ENCODE results near the gene NDUFB4.
A peak's percentile ranks its signal among the peaks of the same experiment; 100 is the strongest.

The NDUFB4 gene

DNA sequence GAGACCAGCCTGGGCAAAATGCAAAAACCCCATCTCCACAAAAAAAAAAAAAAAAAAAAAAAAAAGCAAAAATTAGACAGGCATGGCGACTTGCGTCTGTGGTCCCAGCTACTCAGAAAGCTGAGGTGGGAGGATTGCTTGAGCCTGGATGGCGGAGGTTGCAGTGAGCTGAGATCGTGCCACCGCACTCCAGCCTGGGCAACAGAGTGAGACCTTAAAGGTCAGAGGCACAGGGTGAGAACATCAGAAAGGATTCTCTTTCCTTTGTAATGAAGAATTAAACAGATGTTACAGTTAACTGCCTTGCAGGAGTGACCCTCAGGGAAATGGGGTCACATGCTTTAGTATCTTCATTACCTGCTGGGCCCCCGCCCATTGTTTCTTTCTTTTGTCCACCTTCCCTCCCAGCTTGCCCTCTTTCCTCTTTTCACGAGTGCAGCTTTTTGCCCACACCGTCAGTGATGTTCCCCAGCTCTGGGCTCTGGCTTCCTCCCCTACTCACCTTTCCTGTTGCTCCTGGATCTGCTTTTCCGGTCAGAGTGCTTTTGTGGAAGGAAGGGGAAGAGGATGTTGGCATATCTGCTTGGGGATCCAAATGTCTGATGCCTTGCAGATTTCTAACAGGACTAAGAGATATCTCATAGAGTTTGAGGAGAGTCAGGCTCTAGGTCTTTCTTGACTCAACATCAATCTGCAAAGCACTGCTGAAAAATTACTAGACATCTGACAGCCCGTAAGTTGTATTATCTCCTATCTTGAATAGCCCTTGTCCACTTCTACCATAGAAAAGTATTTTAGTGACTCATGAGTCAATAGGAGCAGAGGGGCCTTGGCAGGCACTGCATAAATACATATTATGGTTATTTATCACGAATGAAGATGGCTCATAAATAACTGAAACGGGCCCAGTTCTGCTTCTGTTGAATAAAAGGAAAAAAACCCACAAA, 35.6 kb upstream of the NDUFB4 start:
- peaks cover 34% of the 10 kb centered on the region for H3K4me1 ChIP-seq (ENCODE audit: control insufficient read depth, insufficient read depth, low read length)
- no peak overlapping the region for H3K4me3 ChIP-seq (ENCODE audit: low read length in 2 of 2)
- no peaks in the 10 kb centered on the region for H3K9me3 ChIP-seq (ENCODE audit: control insufficient read depth in 2 of 2, low read length in 2 of 2)
- peak overlapping the region; percentile 24 for H3K27ac ChIP-seq (ENCODE audit: low read length)
- no peaks in the 10 kb centered on the region for H3K27me3 ChIP-seq (ENCODE audit: control insufficient read depth in 1 of 2, insufficient read depth in 2 of 2, low read length in 2 of 2)
- H3K36me3 ChIP-seq (ENCODE audit: control insufficient read depth in 2 of 2, insufficient read depth in 2 of 2, low read length in 2 of 2) = no peaks in the 10 kb centered on the region
- no peak overlapping the region for H3K9ac ChIP-seq (ENCODE audit: low read length in 2 of 2)

GRCh38 chr3:120561251-120562045, 34.7 kb upstream of the NDUFB4 start:
- Histone ChIP-seq H3K36me3 (ENCODE audit: control insufficient read depth in 2 of 2, insufficient read depth in 2 of 2, low read length in 2 of 2) (no peaks in the 10 kb centered on the region), H3K9me3 (ENCODE audit: control insufficient read depth in 2 of 2, low read length in 2 of 2) (no peaks in the 10 kb centered on the region), H3K27ac (ENCODE audit: low read length) (no peak overlapping the region), H3K9ac (ENCODE audit: low read length in 2 of 2) (no peak overlapping the region), H3K4me3 (ENCODE audit: low read length in 2 of 2) (no peak overlapping the region), H3K4me1 (ENCODE audit: control insufficient read depth, insufficient read depth, low read length) (peaks cover 27% of the 10 kb centered on the region), H3K27me3 (ENCODE audit: control insufficient read depth in 1 of 2, insufficient read depth in 2 of 2, low read length in 2 of 2) (no peaks in the 10 kb centered on the region)

DNA sequence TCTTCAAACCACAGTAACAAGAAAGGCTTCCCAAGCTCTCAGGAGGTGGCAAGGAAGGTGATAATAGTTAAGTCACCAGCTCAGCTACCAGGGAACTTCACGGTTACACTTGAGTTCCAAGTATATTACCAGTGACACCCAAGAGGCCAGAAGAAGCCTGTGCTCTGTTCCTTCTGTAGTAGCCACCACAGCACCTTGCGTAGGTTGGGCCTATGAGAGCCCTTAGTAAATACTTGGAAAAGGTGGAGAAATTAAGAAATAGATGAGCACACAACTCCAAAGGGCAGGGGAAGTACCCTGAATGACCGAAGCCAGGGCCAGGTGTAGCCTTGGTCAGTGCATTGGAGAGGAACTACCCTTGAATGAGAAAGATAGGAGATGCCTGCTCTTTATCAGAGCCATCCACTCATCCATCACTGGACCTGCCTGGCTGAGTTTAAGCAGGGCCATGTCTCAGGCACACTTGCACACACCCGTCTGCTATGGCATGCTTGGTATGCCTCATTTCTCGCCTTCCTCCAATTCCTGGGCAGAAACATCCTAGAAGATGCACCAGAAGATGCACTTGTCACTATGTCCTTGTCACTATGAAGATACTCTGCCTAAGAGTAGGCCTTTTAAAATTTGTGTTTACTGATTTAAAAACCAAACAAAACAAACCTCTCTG, 32.6 kb upstream of the NDUFB4 start:
- H3K9ac ChIP-seq (ENCODE audit: low read length in 2 of 2) = peak overlapping the region in 1 of 2 donors; percentile 14

DNA sequence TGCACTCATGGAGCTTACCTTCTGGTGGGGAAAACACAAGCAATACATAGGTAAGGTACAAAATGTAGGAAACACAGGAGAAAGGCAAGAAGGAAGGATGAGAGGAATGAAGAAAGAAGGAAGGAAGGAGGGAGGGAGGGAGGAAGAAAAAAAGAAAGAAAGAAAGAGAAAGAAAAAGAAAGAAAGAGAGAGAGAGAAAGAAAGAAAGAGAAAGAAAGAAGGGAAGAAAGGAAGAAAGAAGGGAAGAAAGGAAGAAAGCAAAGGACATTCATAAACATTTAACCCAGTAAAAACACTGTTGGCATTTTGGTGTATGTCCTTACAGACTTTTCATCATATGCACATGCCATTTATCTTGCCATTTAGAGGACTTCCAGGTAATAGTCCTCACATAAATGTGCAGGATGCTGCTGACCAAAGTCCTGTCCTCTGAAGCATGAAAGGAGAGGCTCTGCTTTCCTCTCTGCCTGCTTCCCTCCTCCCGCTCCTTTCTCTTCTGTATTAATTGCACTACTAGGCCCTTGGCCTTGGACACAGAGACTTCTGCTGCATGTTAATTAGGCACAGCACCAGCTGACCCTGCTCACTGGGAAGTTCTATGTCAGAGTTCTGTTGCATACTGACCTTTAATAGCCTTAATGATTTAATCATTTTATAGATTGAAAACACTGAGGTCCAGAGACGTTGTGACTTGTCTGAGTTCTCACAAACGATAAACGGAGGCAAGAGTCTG, 29.7 kb upstream of the NDUFB4 start:
- Histone ChIP-seq H3K27me3 (ENCODE audit: control insufficient read depth in 1 of 2, insufficient read depth in 2 of 2, low read length in 2 of 2) (no peaks in the 10 kb centered on the region), H3K36me3 (ENCODE audit: control insufficient read depth in 2 of 2, insufficient read depth in 2 of 2, low read length in 2 of 2) (no peaks in the 10 kb centered on the region), H3K27ac (ENCODE audit: low read length) (no peak overlapping the region), H3K9me3 (ENCODE audit: control insufficient read depth in 2 of 2, low read length in 2 of 2) (no peaks in the 10 kb centered on the region), H3K9ac (ENCODE audit: low read length in 2 of 2) (peak overlapping the region; percentile 35 to 43), H3K4me3 (ENCODE audit: low read length in 2 of 2) (peak overlapping the region in 1 of 2 donors; percentile 48), H3K4me1 (ENCODE audit: control insufficient read depth, insufficient read depth, low read length) (peaks cover 18% of the 10 kb centered on the region)

More for the DNA sequence above, 32.6 kb upstream of the NDUFB4 start:
- Histone ChIP-seq H3K27me3 (ENCODE audit: control insufficient read depth in 1 of 2, insufficient read depth in 2 of 2, low read length in 2 of 2) (no peaks in the 10 kb centered on the region), H3K4me1 (ENCODE audit: control insufficient read depth, insufficient read depth, low read length) (peaks cover 22% of the 10 kb centered on the region), H3K9me3 (ENCODE audit: control insufficient read depth in 2 of 2, low read length in 2 of 2) (no peaks in the 10 kb centered on the region), H3K27ac (ENCODE audit: low read length) (no peak overlapping the region), H3K4me3 (ENCODE audit: low read length in 2 of 2) (no peak overlapping the region), H3K36me3 (ENCODE audit: control insufficient read depth in 2 of 2, insufficient read depth in 2 of 2, low read length in 2 of 2) (no peaks in the 10 kb centered on the region)

DNA sequence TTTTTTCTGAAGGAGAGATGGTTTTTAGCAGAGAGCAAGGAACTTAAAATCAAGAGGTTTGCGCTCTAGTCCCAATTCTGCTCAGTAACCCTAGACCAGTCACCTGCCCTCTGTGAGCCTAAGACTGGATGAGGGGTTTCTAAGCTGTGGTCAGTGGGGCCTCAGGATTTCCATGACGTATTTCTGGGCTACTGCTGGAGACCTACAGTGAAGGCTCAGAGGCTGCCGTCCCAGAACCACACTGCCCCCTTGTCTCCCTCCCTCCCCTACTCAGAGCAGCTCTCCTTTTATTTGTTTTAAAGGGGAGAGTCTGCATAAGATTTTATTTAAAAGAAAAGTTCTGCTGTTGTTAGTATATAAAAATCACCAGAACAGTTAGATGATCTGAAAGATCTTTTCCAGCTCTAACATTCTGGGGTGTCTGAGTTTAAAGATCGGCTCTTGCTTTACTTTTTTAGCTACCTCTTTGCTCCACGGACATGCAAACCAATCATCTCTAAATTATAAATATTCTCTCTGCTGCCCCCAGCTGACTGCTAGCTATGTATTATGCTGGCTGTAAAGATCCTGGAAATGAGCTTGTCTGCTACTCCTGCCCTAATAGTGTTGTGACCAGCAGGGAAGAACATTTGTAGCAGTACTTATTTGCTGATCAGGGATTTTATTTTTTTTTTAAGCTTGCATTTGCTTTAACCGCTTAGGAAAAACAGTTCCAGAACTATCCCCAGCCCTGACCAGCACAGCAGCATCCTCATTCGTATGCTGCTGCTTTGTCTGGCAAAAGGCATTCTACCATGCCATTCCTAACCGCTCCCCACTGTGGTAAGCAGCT, 28.6 kb upstream of the NDUFB4 start:
- Histone ChIP-seq H3K4me1 (ENCODE audit: control insufficient read depth, insufficient read depth, low read length) (peaks cover 18% of the 10 kb centered on the region), H3K9me3 (ENCODE audit: control insufficient read depth in 2 of 2, low read length in 2 of 2) (no peaks in the 10 kb centered on the region), H3K9ac (ENCODE audit: low read length in 2 of 2) (peak overlapping the region; percentile 56 to 64), H3K4me3 (ENCODE audit: low read length in 2 of 2) (peak overlapping the region; percentile 38 to 48), H3K36me3 (ENCODE audit: control insufficient read depth in 2 of 2, insufficient read depth in 2 of 2, low read length in 2 of 2) (no peaks in the 10 kb centered on the region), H3K27ac (ENCODE audit: low read length) (peak overlapping the region; percentile 20), H3K27me3 (ENCODE audit: control insufficient read depth in 1 of 2, insufficient read depth in 2 of 2, low read length in 2 of 2) (no peaks in the 10 kb centered on the region)

- no peaks in the 10 kb centered on the region for H3K27me3 ChIP-seq (ENCODE audit: control insufficient read depth in 1 of 2, insufficient read depth in 2 of 2, low read length in 2 of 2)
- H3K4me1 ChIP-seq (ENCODE audit: control insufficient read depth, insufficient read depth, low read length) = peaks cover 18% of the 10 kb centered on the region
- H3K27ac ChIP-seq (ENCODE audit: low read length) = peak overlapping the region; percentile 13
- H3K9ac ChIP-seq (ENCODE audit: low read length in 2 of 2) = peak overlapping the region in 1 of 2 donors; percentile 8
- H3K9me3 ChIP-seq (ENCODE audit: control insufficient read depth in 2 of 2, low read length in 2 of 2) = no peaks in the 10 kb centered on the region
- no peaks in the 10 kb centered on the region for H3K36me3 ChIP-seq (ENCODE audit: control insufficient read depth in 2 of 2, insufficient read depth in 2 of 2, low read length in 2 of 2)
- H3K4me3 ChIP-seq (ENCODE audit: low read length in 2 of 2) = no peak overlapping the region
Measured at GRCh38 chr3:120568202-120568531, 28.0 kb upstream of the NDUFB4 start.

DNA sequence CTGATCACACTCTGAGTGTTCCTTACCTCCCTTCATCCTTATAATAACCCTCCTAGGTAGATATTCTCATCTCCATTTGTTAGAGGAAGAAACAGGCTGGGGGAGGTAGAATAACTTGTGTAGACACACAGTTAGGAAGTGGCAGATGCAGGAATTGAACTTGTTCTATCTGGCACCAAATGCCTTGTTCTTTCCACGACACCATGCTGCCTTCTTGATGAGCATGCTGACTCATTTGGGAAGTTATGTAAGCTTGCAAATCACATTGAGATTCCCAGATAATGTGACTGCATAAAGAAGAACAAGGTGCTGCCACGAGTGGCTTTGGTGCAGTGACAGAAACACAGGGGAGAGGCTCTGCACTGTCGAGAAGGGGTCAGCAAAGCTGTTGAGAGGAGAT, 27.5 kb upstream of the NDUFB4 start:
- Histone ChIP-seq H3K4me1 (ENCODE audit: control insufficient read depth, insufficient read depth, low read length) (peaks cover 18% of the 10 kb centered on the region), H3K4me3 (ENCODE audit: low read length in 2 of 2) (no peak overlapping the region), H3K27ac (ENCODE audit: low read length) (no peak overlapping the region), H3K9me3 (ENCODE audit: control insufficient read depth in 2 of 2, low read length in 2 of 2) (no peaks in the 10 kb centered on the region), H3K9ac (ENCODE audit: low read length in 2 of 2) (no peak overlapping the region), H3K36me3 (ENCODE audit: control insufficient read depth in 2 of 2, insufficient read depth in 2 of 2, low read length in 2 of 2) (no peaks in the 10 kb centered on the region), H3K27me3 (ENCODE audit: control insufficient read depth in 1 of 2, insufficient read depth in 2 of 2, low read length in 2 of 2) (no peaks in the 10 kb centered on the region)

DNA sequence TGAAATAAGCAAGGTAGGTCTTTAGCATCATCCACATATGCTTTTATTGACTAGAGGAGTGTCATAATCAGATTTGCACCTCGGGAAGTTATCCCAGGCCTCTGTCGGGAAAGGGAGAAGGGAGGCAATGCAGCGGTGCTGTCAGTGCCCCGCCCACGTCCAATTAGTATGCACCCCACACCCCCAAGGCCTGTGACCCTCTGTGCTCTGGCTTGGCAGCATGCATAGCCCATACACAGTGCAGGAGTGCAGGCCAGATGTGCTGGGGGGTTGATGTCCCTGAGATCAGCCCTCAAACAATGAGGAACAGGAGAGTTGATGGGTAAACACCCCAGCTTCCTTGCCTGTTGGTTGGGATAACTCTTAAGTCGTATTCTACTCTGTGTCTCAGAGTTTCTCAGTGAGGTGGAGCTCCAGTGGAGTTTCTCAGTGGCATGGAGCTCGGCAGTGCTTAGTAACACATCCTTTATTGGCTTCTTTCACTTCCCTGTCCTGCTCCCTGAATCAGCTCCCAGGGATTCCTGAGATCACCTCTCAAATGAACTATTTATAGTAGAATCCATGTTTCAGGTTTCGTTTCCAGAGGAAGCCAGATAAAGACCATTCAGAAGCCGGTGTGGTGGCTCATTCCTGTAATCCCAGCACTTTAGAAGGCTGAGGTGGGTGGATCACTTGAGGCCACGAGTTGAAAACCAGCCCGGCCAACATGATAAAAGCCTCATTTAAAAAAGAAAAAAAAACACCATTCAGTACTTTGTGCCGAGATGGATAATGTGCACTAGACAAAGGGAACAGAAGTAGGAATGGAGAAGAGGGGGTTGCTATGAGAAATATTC, 26.7 kb upstream of the NDUFB4 start:
- Histone ChIP-seq H3K4me3 (ENCODE audit: low read length in 2 of 2) (no peak overlapping the region), H3K4me1 (ENCODE audit: control insufficient read depth, insufficient read depth, low read length) (peaks cover 18% of the 10 kb centered on the region), H3K9me3 (ENCODE audit: control insufficient read depth in 2 of 2, low read length in 2 of 2) (no peaks in the 10 kb centered on the region), H3K9ac (ENCODE audit: low read length in 2 of 2) (no peak overlapping the region), H3K36me3 (ENCODE audit: control insufficient read depth in 2 of 2, insufficient read depth in 2 of 2, low read length in 2 of 2) (no peaks in the 10 kb centered on the region), H3K27me3 (ENCODE audit: control insufficient read depth in 1 of 2, insufficient read depth in 2 of 2, low read length in 2 of 2) (no peaks in the 10 kb centered on the region), H3K27ac (ENCODE audit: low read length) (no peak overlapping the region)

DNA sequence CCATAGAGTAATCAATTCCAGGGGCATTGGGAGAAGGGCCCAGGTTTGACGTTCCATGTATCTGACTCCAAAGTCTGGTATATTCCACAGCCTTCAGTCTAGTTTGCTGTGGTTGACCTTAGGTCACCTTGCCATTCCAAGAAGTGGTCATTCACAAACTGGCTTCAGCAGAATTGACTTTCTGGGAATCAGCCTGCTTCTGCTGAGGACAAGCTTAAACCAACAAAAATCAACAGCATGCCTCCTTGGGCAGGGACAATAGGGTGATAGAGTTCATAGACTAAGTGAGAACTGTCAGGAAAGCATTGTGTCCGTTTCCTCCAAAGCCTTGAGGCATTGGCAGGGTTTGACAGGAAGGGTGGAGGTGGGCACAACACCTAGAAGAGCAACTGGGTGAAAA, 24.1 kb upstream of the NDUFB4 start:
- H3K27ac ChIP-seq (ENCODE audit: low read length) = no peak overlapping the region
- H3K9me3 ChIP-seq (ENCODE audit: control insufficient read depth in 2 of 2, low read length in 2 of 2) = no peaks in the 10 kb centered on the region
- H3K36me3 ChIP-seq (ENCODE audit: control insufficient read depth in 2 of 2, insufficient read depth in 2 of 2, low read length in 2 of 2) = no peaks in the 10 kb centered on the region
- H3K27me3 ChIP-seq (ENCODE audit: control insufficient read depth in 1 of 2, insufficient read depth in 2 of 2, low read length in 2 of 2) = no peaks in the 10 kb centered on the region
- no peak overlapping the region for H3K9ac ChIP-seq (ENCODE audit: low read length in 2 of 2)
- H3K4me1 ChIP-seq (ENCODE audit: control insufficient read depth, insufficient read depth, low read length) = peaks cover 11% of the 10 kb centered on the region
- no peak overlapping the region for H3K4me3 ChIP-seq (ENCODE audit: low read length in 2 of 2)
